GM12874 (cell line): ENCODE data around the gene TPH1.

Source experiments
- TF ChIP-seq, protein P1 (sequence below): IDR thresholded peaks from 2 replicates; pipeline ENCODE4 v1.5.1; 2011; ENCODE audit warnings: low read depth, mild to moderate bottlenecking, control low read depth, low read length, moderate library complexity; ENCODE audit not compliant: insufficient read depth

The TPH1 gene

GRCh38 chr11:18046116-18046777 lies at the start of gene TPH1:
TPH1 (minus strand) TSS chr11:18046269; CDS start chr11:18040762, 5,507 bp downstream.
- TF ChIP-seq, protein P1, sequence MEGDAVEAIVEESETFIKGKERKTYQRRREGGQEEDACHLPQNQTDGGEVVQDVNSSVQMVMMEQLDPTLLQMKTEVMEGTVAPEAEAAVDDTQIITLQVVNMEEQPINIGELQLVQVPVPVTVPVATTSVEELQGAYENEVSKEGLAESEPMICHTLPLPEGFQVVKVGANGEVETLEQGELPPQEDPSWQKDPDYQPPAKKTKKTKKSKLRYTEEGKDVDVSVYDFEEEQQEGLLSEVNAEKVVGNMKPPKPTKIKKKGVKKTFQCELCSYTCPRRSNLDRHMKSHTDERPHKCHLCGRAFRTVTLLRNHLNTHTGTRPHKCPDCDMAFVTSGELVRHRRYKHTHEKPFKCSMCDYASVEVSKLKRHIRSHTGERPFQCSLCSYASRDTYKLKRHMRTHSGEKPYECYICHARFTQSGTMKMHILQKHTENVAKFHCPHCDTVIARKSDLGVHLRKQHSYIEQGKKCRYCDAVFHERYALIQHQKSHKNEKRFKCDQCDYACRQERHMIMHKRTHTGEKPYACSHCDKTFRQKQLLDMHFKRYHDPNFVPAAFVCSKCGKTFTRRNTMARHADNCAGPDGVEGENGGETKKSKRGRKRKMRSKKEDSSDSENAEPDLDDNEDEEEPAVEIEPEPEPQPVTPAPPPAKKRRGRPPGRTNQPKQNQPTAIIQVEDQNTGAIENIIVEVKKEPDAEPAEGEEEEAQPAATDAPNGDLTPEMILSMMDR: no peak

DNA sequence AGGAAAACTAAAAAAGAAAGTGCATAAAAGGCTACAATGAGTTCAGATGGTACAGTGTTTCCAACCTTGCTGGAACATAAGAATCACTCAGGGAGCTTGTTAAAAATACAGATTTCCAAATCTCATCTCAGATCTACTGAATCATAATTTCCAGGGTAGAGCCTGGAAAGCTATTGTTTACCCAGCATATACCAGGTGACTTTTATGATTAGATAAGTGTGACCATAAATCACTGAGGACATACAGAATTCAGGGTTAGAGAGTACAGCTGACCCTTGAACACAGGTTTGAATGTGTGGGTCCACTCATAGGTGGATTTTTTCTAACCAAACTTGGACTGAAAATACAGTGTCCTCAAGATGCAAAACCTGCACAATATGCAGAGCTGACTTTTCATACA lies 47.9 kb upstream of the TPH1 start:
- TF ChIP-seq, protein P1: no peak

DNA sequence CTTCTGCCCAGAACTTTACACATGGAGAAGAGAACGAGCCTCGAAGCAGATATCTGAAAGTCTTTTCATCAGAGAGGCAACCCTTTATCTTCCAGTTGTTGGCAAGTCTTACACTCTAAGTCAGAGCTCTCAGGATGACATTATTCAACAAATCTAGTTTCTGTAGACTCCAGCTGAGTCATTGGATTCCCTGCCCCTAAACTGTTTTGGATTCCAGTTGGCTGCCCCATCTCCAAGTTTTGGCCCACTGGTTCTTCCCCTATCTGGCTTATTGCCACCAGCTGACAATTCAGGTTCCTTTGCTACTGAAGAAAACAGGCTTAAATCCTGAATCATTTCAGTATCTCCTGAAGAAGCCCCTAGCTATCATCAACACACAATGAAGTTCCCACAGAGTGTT lies 45.7 kb upstream of the TPH1 start:
- TF ChIP-seq, protein P1: no peak

- TF ChIP-seq, protein P1: no peak
Observed at GRCh38 chr11:18088966-18089365, 42.9 kb upstream of the TPH1 start.

DNA sequence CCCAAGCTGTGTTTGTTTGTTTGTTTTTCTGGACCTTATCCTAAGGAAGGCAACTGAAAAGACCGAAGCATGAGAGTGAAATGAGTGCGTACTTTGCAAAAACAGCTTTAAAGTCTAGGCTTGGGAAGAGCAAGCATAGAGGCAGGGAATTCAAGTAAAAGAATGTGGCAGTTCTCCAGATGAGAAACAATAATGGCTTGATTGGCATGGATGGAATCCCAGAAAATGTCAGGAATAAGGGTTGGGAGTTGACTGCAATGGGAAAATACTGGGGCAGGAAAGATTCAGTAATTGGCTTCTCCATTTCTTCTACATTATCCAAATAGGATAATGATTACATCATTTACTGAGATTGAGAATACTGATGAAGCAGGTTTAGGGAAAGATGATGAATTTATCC lies 42.3 kb upstream of the TPH1 start:
- TF ChIP-seq, protein P1: no peak

DNA sequence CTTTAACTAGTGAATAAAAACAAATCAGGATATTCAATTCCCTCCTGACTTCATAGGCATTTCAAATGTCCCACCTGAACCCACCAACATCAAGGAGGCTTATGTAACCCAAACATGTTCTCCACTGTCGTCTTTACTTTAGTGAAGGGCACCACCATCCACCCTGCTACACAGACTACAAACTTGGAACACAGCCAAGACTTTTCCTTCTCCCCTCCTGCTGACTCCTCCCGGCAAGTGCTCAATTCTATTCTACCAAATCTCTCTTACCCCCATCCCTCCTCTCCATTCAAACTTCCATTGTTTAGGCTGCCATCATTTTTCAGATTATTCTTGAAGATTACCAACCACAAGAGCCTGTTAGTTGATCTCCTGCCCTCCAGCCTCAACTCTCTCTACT lies 35.5 kb upstream of the TPH1 start:
- TF ChIP-seq, protein P1: no peak

DNA sequence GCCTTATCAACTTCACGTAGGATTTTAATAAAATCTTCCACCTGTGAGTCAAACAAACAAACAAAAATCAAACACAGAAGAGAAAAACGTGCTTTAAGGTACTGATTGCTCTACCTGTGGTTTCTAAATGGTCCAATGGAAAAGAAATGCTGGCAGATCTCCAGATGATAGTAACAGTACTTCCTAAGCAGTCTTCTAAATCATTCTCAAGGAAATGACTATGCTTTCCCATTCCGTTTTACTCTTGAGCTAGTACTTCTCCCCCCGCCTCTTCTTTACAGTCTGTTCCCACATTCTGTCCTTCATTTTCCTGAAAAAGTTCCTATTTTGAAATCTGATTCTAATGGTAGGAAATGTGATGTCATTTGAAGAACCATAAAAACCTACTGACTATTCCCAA lies 34.4 kb upstream of the TPH1 start:
- TF ChIP-seq, protein P1: no peak
